NT2/D1 (cell line): ENCODE measurements around the gene IBA57.
"Not testable (repeated sequence)": the region's sequence is repeated elsewhere in the genome, so short reads cannot be mapped to it uniquely, and the experiment has no call there.

Source experiments
- DNase-seq: peaks from one replicate; pipeline ENCODE4 v3.0.0-alpha.2; 2011; ENCODE audit warnings: low read depth, low spot score
- H3K27me3 ChIP-seq: 2 replicates; pipeline ENCODE4 v1.6.0; 2011; ENCODE audit warnings: mild to moderate bottlenecking; ENCODE audit not compliant: insufficient read length, insufficient read depth
- H3K36me3 ChIP-seq: 2 replicates; pipeline ENCODE4 v1.6.1; 2011; ENCODE audit warnings: mild to moderate bottlenecking, low read length, mixed read lengths; ENCODE audit not compliant: insufficient read depth, insufficient read length
- H3K4me1 ChIP-seq: 2 replicates; pipeline ENCODE4 v1.5.1; 2011; ENCODE audit not compliant: insufficient read depth, insufficient read length
- H3K4me3 ChIP-seq: 2 replicates; pipeline ENCODE4 v1.5.1; 2011; ENCODE audit warnings: low read depth; ENCODE audit not compliant: insufficient read length
- H3K9ac ChIP-seq: 2 replicates; pipeline ENCODE4 v1.6.0; 2011; ENCODE audit warnings: low read depth; ENCODE audit not compliant: insufficient read length
- H3K9me3 ChIP-seq: 2 replicates; pipeline ENCODE4 v1.5.1; 2011; ENCODE audit warnings: mild to moderate bottlenecking, low read length; ENCODE audit not compliant: insufficient read depth
- SUZ12 ChIP-seq: IDR thresholded peaks from 2 replicates; pipeline ENCODE4 v1.6.1; 2011; ENCODE audit not compliant: insufficient read length, insufficient read depth; ENCODE audit errors: extremely low read depth
- YY1 ChIP-seq: IDR thresholded peaks from 2 replicates; pipeline ENCODE4 v1.6.1; 2011; ENCODE audit not compliant: insufficient read length, insufficient read depth
- ZNF274 ChIP-seq: IDR thresholded peaks from 2 replicates; pipeline ENCODE4 v1.6.1; 2011; ENCODE audit warnings: mild to moderate bottlenecking, low read depth, low read length

IBA57 gene

GRCh38 chr1:228226141-228226874 is 60.7 kb downstream of the IBA57 start:
- TF ChIP-seq SUZ12 (no peak), ZNF274 (no peak), YY1 (no peak)
- peaks cover 55% of the 10 kb centered on the region for H3K36me3 ChIP-seq
- H3K9ac ChIP-seq, result no peak overlapping the region
- no peaks in the 10 kb centered on the region for H3K4me1 ChIP-seq
- no peak overlapping the region for H3K4me3 ChIP-seq
- no peaks in the 10 kb centered on the region for H3K27me3 ChIP-seq
- peaks cover 16% of the 10 kb centered on the region; the same call in 1 of the 2 replicates for H3K9me3 ChIP-seq
- no peak for DNase-seq

DNA sequence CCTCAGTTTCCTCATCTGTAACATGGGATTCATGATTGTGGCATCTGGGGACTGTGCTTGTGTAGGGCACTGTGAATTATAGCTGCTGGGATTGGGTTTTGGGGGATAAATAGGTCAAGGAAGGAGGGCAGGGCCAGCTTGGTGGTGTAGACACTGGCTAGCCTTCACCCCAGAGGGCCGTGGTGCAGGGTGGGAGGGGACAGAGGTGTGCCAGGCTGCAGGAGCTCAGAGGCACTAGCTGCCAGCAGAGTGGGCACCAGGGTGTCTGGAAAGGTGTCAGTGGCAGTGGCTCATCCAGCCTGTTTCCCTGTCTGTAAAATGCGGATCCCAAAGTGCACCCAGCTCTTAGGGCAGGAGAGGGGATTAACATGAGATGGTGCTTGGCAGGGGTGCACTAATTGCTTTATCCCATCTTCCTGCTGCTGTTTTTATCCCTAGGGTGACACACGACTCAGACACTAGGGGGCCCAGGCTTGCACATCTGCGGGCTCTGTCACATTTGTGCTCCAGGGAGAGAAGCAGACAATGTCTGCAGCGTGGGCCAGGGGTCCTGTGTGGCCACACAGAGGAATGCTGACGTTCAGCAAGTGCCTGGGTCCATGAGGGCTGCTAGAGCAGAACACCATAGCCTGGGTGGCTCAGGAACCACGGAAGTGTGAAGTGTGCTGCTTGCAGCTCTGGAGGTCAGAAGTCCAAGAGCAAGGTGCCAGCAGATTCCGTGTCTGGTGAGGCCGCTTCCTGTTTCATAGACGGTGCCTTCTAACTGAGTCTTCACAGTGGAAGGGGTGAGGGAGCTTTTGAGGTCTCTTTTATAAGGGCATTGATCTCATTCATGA is 61.6 kb downstream of the IBA57 start:
- no peaks in the 10 kb centered on the region for H3K27me3 ChIP-seq
- no peak for TF ChIP-seq YY1
- no peak for TF ChIP-seq SUZ12
- TF ChIP-seq ZNF274, result no peak
- H3K9me3 ChIP-seq, result peaks cover 18% of the 10 kb centered on the region; the same call in 1 of the 2 replicates
- no peak overlapping the region for H3K9ac ChIP-seq
- no peaks in the 10 kb centered on the region for H3K4me1 ChIP-seq
- DNase-seq, result no peak
- peaks cover 59% of the 10 kb centered on the region for H3K36me3 ChIP-seq
- no peak overlapping the region for H3K4me3 ChIP-seq

GRCh38 chr1:228228147-228228546 is 62.5 kb downstream of the IBA57 start:
- peaks cover 61% of the 10 kb centered on the region for H3K36me3 ChIP-seq
- H3K4me3 ChIP-seq, H3K4me1 ChIP-seq, H3K9ac ChIP-seq, DNase-seq, H3K27me3 ChIP-seq: not testable (repeated sequence)
- H3K9me3 ChIP-seq, result peaks cover 28% of the 10 kb centered on the region

DNA sequence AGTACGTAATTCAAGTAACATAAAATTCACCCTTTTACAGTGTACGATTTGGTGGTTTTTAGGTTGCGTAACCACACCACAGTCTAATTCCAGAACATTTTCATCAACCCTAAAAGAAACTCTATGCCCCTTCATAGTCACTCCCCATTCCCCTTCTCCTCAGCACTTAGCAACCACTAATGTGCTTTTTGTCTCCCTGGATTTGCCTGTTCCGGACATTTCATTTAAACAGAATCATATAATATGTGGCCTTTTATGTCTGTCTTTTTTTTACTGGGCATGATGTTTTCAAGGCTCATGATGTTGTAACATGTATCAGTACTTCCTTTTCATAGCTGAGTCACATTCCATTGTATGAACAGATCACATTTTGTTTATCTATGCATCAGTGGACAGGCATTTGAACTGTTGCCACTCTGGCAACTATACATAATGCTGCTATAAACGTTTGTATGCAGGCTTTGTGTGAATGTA is 63.0 kb downstream of the IBA57 start:
- H3K9me3 ChIP-seq, result peaks cover 33% of the 10 kb centered on the region
- no peak overlapping the region for H3K9ac ChIP-seq
- H3K36me3 ChIP-seq, result peaks cover 61% of the 10 kb centered on the region
- no peaks in the 10 kb centered on the region for H3K27me3 ChIP-seq
- H3K4me3 ChIP-seq, result no peak overlapping the region
- no peaks in the 10 kb centered on the region for H3K4me1 ChIP-seq
- TF ChIP-seq SUZ12 (no peak), YY1 (no peak), ZNF274 (no peak)
- no peak for DNase-seq

DNA sequence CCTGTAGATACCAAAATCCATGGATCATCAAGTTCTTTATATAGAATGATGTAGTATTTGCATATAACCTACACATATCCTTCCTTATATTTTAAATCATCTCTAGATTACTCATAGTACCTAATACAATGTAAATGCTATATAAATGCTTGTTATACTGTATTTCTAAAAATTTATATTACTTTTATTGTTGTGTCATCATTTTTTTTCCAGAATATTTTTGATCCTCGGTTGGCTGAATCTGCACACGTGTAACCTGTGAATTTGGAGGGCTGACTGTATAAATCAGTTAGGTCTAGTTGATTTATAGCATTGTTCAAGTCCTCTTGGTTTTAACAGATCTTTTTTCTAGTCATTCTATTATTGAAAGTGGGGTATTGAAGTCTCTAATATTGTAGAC is 65.6 kb downstream of the IBA57 start:
- DNase-seq, result no peak
- Histone ChIP-seq H3K9ac (no peak overlapping the region), H3K27me3 (no peaks in the 10 kb centered on the region), H3K36me3 (peaks cover 40% of the 10 kb centered on the region), H3K4me1 (no peaks in the 10 kb centered on the region), H3K9me3 (peaks cover 27% of the 10 kb centered on the region), H3K4me3 (no peak overlapping the region)
- TF ChIP-seq YY1, result no peak
- TF ChIP-seq SUZ12, result no peak
- TF ChIP-seq ZNF274, result no peak
